Endothelial cell of umbilical vein (primary cell): Measurements from ENCODE around the gene MCC.

Experiments used
- EZH2 ChIP-seq: IDR thresholded peaks from 2 replicates; pipeline ENCODE4 v1.6.1; 2012; ENCODE audit warnings: borderline replicate concordance, low read depth, mild to moderate bottlenecking, moderate library complexity, low read length, inconsistent platforms; ENCODE audit not compliant: severe bottlenecking
- POLR2A ChIP-seq: IDR thresholded peaks from 2 replicates; pipeline ENCODE4 v1.6.1; 2012; ENCODE audit warnings: low read depth, mild to moderate bottlenecking, control low read depth, low read length
- POLR2AphosphoS5 ChIP-seq: IDR thresholded peaks from 2 replicates; pipeline ENCODE4 v1.6.1; 2012; ENCODE audit warnings: low read depth, mild to moderate bottlenecking, control low read depth, low read length, moderate library complexity; ENCODE audit not compliant: insufficient read depth

DNA sequence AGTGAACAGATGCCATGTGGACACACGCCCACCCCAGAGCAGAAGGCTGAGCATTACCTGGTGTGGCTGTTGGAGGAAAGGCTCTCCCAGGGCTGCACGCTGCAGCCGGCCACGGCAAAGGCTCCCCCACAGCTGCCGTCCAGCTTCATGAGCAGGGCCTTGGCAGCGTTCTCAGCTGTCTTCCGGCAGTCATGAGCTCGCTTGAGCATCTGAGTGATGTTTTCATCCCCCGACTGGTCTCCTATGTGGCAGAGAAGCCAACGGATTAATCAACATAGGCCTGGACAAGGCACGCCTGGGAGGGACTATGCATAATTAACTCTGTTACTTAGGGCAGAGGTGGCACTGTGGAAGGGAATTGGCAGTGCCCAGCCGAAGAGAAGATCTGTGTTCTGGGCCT is 424.3 kb downstream of the MCC start:
- TF ChIP-seq EZH2 (no peak), POLR2A (no peak), POLR2AphosphoS5 (no peak)
